Activated naive CD8-positive, alpha-beta T cell treated with anti-CD3 and anti-CD28 coated beads, Interleukin-2, amount 10 ng/mL, durations not matched to agents 7 days and 5 days (primary cell): ENCODE results near the gene AKAP12. TPM values are rescaled to one million over a fixed set of nuclear protein-coding genes. Genes with fewer than 3 reads are reported as not detected.
A peak's percentile ranks its signal among the peaks of the same experiment; 100 is the strongest.

ENCODE experiments used
- ATAC-seq: fragments of 150-1000 bp; cut with Tn5 transposase; one replicate; pipeline ENCODE4 v1.10.0; 2021; ENCODE audit warnings: low read depth, moderate library complexity
- POLR2A ChIA-PET: fragments of 350-600 bp; sonication (Branson Sonifier 250); formaldehyde crosslinking; loops from one replicate; lab custom pipeline; 2021; ENCODE audit warnings: antibody characterized with exemption; lab: Charles Lee
- DNase-seq: peaks from one replicate; pipeline ENCODE4 v3.0.0; 2021
- H3K27ac Mint-ChIP-seq: one replicate; pipeline ENCODE4 v1.8.0; 2022; ENCODE audit warnings: mild to moderate bottlenecking, mixed read lengths
- H3K27me3 Mint-ChIP-seq: one replicate; pipeline ENCODE4 v1.8.0; 2022; ENCODE audit warnings: mild to moderate bottlenecking, moderate library complexity, mixed read lengths
- H3K36me3 Mint-ChIP-seq: one replicate; pipeline ENCODE4 v1.8.0; 2021; ENCODE audit warnings: mild to moderate bottlenecking, mixed read lengths
- H3K4me1 Mint-ChIP-seq: one replicate; pipeline ENCODE4 v1.8.0; 2021; ENCODE audit warnings: mixed read lengths
- H3K4me3 Mint-ChIP-seq: one replicate; pipeline ENCODE4 v1.8.0; 2022; ENCODE audit warnings: mild to moderate bottlenecking, moderate library complexity, mixed read lengths
- H3K9me3 Mint-ChIP-seq: one replicate; pipeline ENCODE4 v1.8.0; 2021; ENCODE audit warnings: mixed read lengths
- total RNA-seq, 2 experiments: library from RNA; stranded (reverse); gene quantifications; one replicate each; pipeline ENCODE4 v1.2.3, GENCODE V29; 2021

Gene AKAP12
- total RNA-seq, 2 experiments from 2014 or later, result 0.06 to 0.11 TPM

GRCh38 chr6:151225919-151226318 lies 13.8 kb upstream of the AKAP12 start:
- ATAC-seq (no peak), DNase-seq (no peak)
- Mint-ChIP-seq H3K36me3 (no peaks in the 10 kb centered on the region), H3K27ac (no peak overlapping the region), H3K4me1 (peaks cover 6% of the 10 kb centered on the region), H3K27me3 (peaks cover 3% of the 10 kb centered on the region), H3K4me3 (no peak overlapping the region), H3K9me3 (no peaks in the 10 kb centered on the region)
- POLR2A ChIA-PET, result no interaction called here

GRCh38 chr6:151228788-151229400 lies 10.9 kb upstream of the AKAP12 start:
- no peak for ATAC-seq
- POLR2A ChIA-PET, result interaction anchor here (0.6 to 0.7 kb wide), 2 partner anchors 107 to 1743 kb away, joined by 3 read pairs; no protein-coding TSS in a partner anchor
- Mint-ChIP-seq H3K36me3 (no peaks in the 10 kb centered on the region), H3K4me1 (peaks cover 6% of the 10 kb centered on the region), H3K27me3 (peaks cover 9% of the 10 kb centered on the region), H3K9me3 (no peaks in the 10 kb centered on the region), H3K27ac (no peak overlapping the region), H3K4me3 (no peak overlapping the region)
- DNase-seq, result no peak

- Mint-ChIP-seq H3K27ac (no peak overlapping the region), H3K4me3 (no peak overlapping the region), H3K4me1 (peaks cover 6% of the 10 kb centered on the region), H3K36me3 (no peaks in the 10 kb centered on the region), H3K9me3 (no peaks in the 10 kb centered on the region), H3K27me3 (peaks cover 11% of the 10 kb centered on the region)
- ATAC-seq (peak; percentile 30), DNase-seq (no peak)
- POLR2A ChIA-PET, result interaction anchor here (0.6 to 0.7 kb wide), 2 partner anchors 106 to 1744 kb away, joined by 3 read pairs; no protein-coding TSS in a partner anchor
Observed at GRCh38 chr6:151229401-151230276, 10.1 kb upstream of the AKAP12 start.

- ATAC-seq, result no peak
- peaks cover 14% of the 10 kb centered on the region for H3K27me3 Mint-ChIP-seq
- DNase-seq, result no peak
- peaks cover 6% of the 10 kb centered on the region for H3K4me1 Mint-ChIP-seq
- no peak overlapping the region for H3K27ac Mint-ChIP-seq
- no peaks in the 10 kb centered on the region for H3K9me3 Mint-ChIP-seq
- no peak overlapping the region for H3K4me3 Mint-ChIP-seq
- no peaks in the 10 kb centered on the region for H3K36me3 Mint-ChIP-seq
- POLR2A ChIA-PET, result no interaction called here
Observed at GRCh38 chr6:151230277-151230577, 9.5 kb upstream of the AKAP12 start.

- Mint-ChIP-seq H3K36me3 (no peaks in the 10 kb centered on the region), H3K4me3 (no peak overlapping the region), H3K27me3 (peaks cover 31% of the 10 kb centered on the region), H3K4me1 (peaks cover 6% of the 10 kb centered on the region), H3K27ac (no peak overlapping the region), H3K9me3 (no peaks in the 10 kb centered on the region)
- DNase-seq, result no peak
- POLR2A ChIA-PET, result no interaction called here
- ATAC-seq, result no peak
Observed at GRCh38 chr6:151232899-151233298, 6.9 kb upstream of the AKAP12 start.

GRCh38 chr6:151233731-151234130 lies 6.0 kb upstream of the AKAP12 start:
- no peak for ATAC-seq
- Mint-ChIP-seq H3K9me3 (no peaks in the 10 kb centered on the region), H3K4me1 (peaks cover 6% of the 10 kb centered on the region), H3K4me3 (no peak overlapping the region), H3K27me3 (peaks cover 39% of the 10 kb centered on the region), H3K36me3 (no peaks in the 10 kb centered on the region), H3K27ac (no peak overlapping the region)
- DNase-seq, result no peak
- POLR2A ChIA-PET, result no interaction called here

- H3K36me3 Mint-ChIP-seq, result no peaks in the 10 kb centered on the region
- peaks cover 7% of the 10 kb centered on the region for H3K4me1 Mint-ChIP-seq
- no peaks in the 10 kb centered on the region for H3K9me3 Mint-ChIP-seq
- DNase-seq (no peak), ATAC-seq (no peak)
- no peak overlapping the region for H3K27ac Mint-ChIP-seq
- H3K27me3 Mint-ChIP-seq, result peaks cover 64% of the 10 kb centered on the region
- no peak overlapping the region for H3K4me3 Mint-ChIP-seq
- POLR2A ChIA-PET, result no interaction called here
Observed at GRCh38 chr6:151236668-151237401, 2.9 kb upstream of the AKAP12 start.

GRCh38 chr6:151240036-151240685 lies 394 bp downstream of the AKAP12 start:
- peaks cover 7% of the 10 kb centered on the region for H3K4me1 Mint-ChIP-seq
- peaks cover 81% of the 10 kb centered on the region for H3K27me3 Mint-ChIP-seq
- no peak overlapping the region for H3K27ac Mint-ChIP-seq
- peak; percentile 44 for DNase-seq
- no peaks in the 10 kb centered on the region for H3K9me3 Mint-ChIP-seq
- no peaks in the 10 kb centered on the region for H3K36me3 Mint-ChIP-seq
- peak overlapping the region; percentile 79 for H3K4me3 Mint-ChIP-seq
- peak; percentile 53 for ATAC-seq
- POLR2A ChIA-PET, result interaction anchor here (0.7 kb wide), 1 partner anchor 296 kb away, joined by 4 read pairs; no protein-coding TSS in a partner anchor

GRCh38 chr6:151240791-151241642 lies 1.2 kb downstream of the AKAP12 start:
- Mint-ChIP-seq H3K27me3 (peaks cover 81% of the 10 kb centered on the region), H3K27ac (no peak overlapping the region), H3K36me3 (no peaks in the 10 kb centered on the region), H3K4me3 (peak overlapping the region; percentile 40), H3K9me3 (no peaks in the 10 kb centered on the region), H3K4me1 (peaks cover 7% of the 10 kb centered on the region)
- DNase-seq (peak; percentile 37), ATAC-seq (peak; percentile 58)
- POLR2A ChIA-PET, result interaction anchor here (0.7 kb wide), 1 partner anchor 296 kb away, joined by 4 read pairs; no protein-coding TSS in a partner anchor

- ATAC-seq (no peak), DNase-seq (no peak)
- H3K4me1 Mint-ChIP-seq, result peaks cover 7% of the 10 kb centered on the region
- no peak overlapping the region for H3K4me3 Mint-ChIP-seq
- H3K27ac Mint-ChIP-seq, result no peak overlapping the region
- POLR2A ChIA-PET, result no interaction called here
- H3K36me3 Mint-ChIP-seq, result no peaks in the 10 kb centered on the region
- H3K27me3 Mint-ChIP-seq, result peaks cover 76% of the 10 kb centered on the region
- no peaks in the 10 kb centered on the region for H3K9me3 Mint-ChIP-seq
Observed at GRCh38 chr6:151241853-151242252, 2.1 kb downstream of the AKAP12 start.

GRCh38 chr6:151242420-151242861 lies 2.7 kb downstream of the AKAP12 start:
- no peak overlapping the region for H3K27ac Mint-ChIP-seq
- no peak overlapping the region for H3K4me3 Mint-ChIP-seq
- H3K36me3 Mint-ChIP-seq, result no peaks in the 10 kb centered on the region
- DNase-seq (no peak), ATAC-seq (no peak)
- POLR2A ChIA-PET, result no interaction called here
- peaks cover 75% of the 10 kb centered on the region for H3K27me3 Mint-ChIP-seq
- H3K9me3 Mint-ChIP-seq, result no peaks in the 10 kb centered on the region
- H3K4me1 Mint-ChIP-seq, result peaks cover 7% of the 10 kb centered on the region

- POLR2A ChIA-PET, result no interaction called here
Observed at GRCh38 chr6:151243481-151243880, 3.7 kb downstream of the AKAP12 start.

More at GRCh38 chr6:151243481-151243880, 3.7 kb downstream of the AKAP12 start:
- ATAC-seq, result no peak
- H3K27me3 Mint-ChIP-seq, result peaks cover 66% of the 10 kb centered on the region
- no peaks in the 10 kb centered on the region for H3K36me3 Mint-ChIP-seq
- H3K27ac Mint-ChIP-seq, result no peak overlapping the region
- H3K9me3 Mint-ChIP-seq, result no peaks in the 10 kb centered on the region
- no peak overlapping the region for H3K4me3 Mint-ChIP-seq
- peaks cover 7% of the 10 kb centered on the region for H3K4me1 Mint-ChIP-seq
- no peak for DNase-seq
